MM.1S (cell line): Measurements from ENCODE around the gene SVOP.

Experiments
- DNase-seq: peaks from one replicate; pipeline ENCODE4 v3.0.0-alpha.2; 2015
- H2AFZ ChIP-seq: fragments of 300-600 bp; sonication (generic); 2 replicates; pipeline ENCODE4 v1.6.0; 2016; ENCODE audit warnings: antibody characterized with exemption, low read length
- H3F3A ChIP-seq: fragments of 300-600 bp; sonication (generic); 2 replicates; pipeline ENCODE4 v1.6.1; 2016; ENCODE audit warnings: mild to moderate bottlenecking, antibody characterized with exemption, low read length, moderate library complexity, mixed read lengths; ENCODE audit not compliant: insufficient read depth
- H3K27ac ChIP-seq: fragments of 300-600 bp; sonication (generic); 2 replicates; pipeline ENCODE4 v1.5.1; 2016; ENCODE audit warnings: mild to moderate bottlenecking, low read length
- H3K27me3 ChIP-seq: fragments of 300-600 bp; sonication (generic); replicated peaks from 2 replicates; pipeline ENCODE4 v1.6.0; 2016; ENCODE audit warnings: low read length; ENCODE audit not compliant: insufficient read depth
- H3K36me3 ChIP-seq: fragments of 300-600 bp; sonication (generic); replicated peaks from 2 replicates; pipeline ENCODE4 v1.6.1; 2016; ENCODE audit warnings: mild to moderate bottlenecking, low read length, mixed read lengths; ENCODE audit not compliant: insufficient read depth
- H3K4me1 ChIP-seq: fragments of 300-600 bp; sonication (generic); 2 replicates; pipeline ENCODE4 v1.6.1; 2016; ENCODE audit warnings: low read length, mixed read lengths
- H3K4me2 ChIP-seq: fragments of 300-600 bp; sonication (generic); 2 replicates; pipeline ENCODE4 v1.6.0; 2016; ENCODE audit warnings: low read depth, low read length
- H3K4me3 ChIP-seq: fragments of 300-600 bp; sonication (generic); 2 replicates; pipeline ENCODE4 v1.5.1; 2016; ENCODE audit warnings: low read length, mixed read lengths
- H3K79me2 ChIP-seq: fragments of 300-600 bp; sonication (generic); 2 replicates; pipeline ENCODE4 v1.6.1; 2016; ENCODE audit warnings: mixed run types, low read length, mixed read lengths
- H3K9ac ChIP-seq: fragments of 300-600 bp; sonication (generic); 2 replicates; pipeline ENCODE4 v1.6.1; 2016; ENCODE audit warnings: low read length, mixed read lengths
- H3K9me2 ChIP-seq: fragments of 300-600 bp; sonication (generic); replicated peaks from 2 replicates; pipeline ENCODE4 v1.6.1; 2016; ENCODE audit warnings: mild to moderate bottlenecking, low read length, mixed read lengths; ENCODE audit not compliant: insufficient read depth
- H3K9me3 ChIP-seq: fragments of 300-600 bp; sonication (generic); replicated peaks from 2 replicates; pipeline ENCODE4 v1.6.1; 2016; ENCODE audit warnings: mild to moderate bottlenecking, low read length, mixed read lengths; ENCODE audit not compliant: insufficient read depth
- H4K20me1 ChIP-seq: fragments of 300-600 bp; sonication (generic); 2 replicates; pipeline ENCODE4 v1.6.1; 2016; ENCODE audit warnings: mild to moderate bottlenecking, low read length, moderate library complexity, mixed read lengths; ENCODE audit not compliant: insufficient read depth
- CTCF ChIP-seq: fragments of 300-600 bp; sonication (generic); IDR thresholded peaks from 2 replicates; pipeline ENCODE4 v1.5.1; 2016; ENCODE audit warnings: antibody characterized with exemption, low read length, mixed read lengths
- EZH2 ChIP-seq: fragments of 300-600 bp; sonication (generic); optimal IDR thresholded peaks from 2 replicates; pipeline ENCODE3; 2017; ENCODE audit warnings: low read depth, mild to moderate bottlenecking, antibody characterized with exemption, low read length, mixed read lengths
- EZH2phosphoT487 ChIP-seq: fragments of 300-600 bp; sonication (generic); IDR thresholded peaks from 2 replicates; pipeline ENCODE4 v1.6.1; 2018; ENCODE audit warnings: antibody characterized with exemption, low read length

Gene SVOP

GRCh38 chr12:109065154-109065852, 44.4 kb upstream of the SVOP start:
- H2AFZ ChIP-seq = no peak overlapping the region
- H3K9ac ChIP-seq = no peak overlapping the region
- H3K27me3 ChIP-seq = no peaks in the 10 kb centered on the region
- H3K4me1 ChIP-seq = no peaks in the 10 kb centered on the region
- no peaks in the 10 kb centered on the region for H3K79me2 ChIP-seq
- no peak for DNase-seq
- H3K36me3 ChIP-seq = no peaks in the 10 kb centered on the region
- no peak overlapping the region for H3K27ac ChIP-seq
- H3K9me3 ChIP-seq = no peaks in the 10 kb centered on the region
- no peaks in the 10 kb centered on the region for H3F3A ChIP-seq
- H3K4me3 ChIP-seq = no peak overlapping the region
- TF ChIP-seq EZH2phosphoT487 (no peak), CTCF (no peak), EZH2 (no peak)
- H3K9me2 ChIP-seq = no peaks in the 10 kb centered on the region
- H3K4me2 ChIP-seq = no peak overlapping the region
- H4K20me1 ChIP-seq = no peaks in the 10 kb centered on the region

GRCh38 chr12:109064143-109064542, 43.3 kb upstream of the SVOP start:
- Histone ChIP-seq H3K4me2 (no peak overlapping the region), H3K4me1 (no peaks in the 10 kb centered on the region), H2AFZ (no peak overlapping the region), H3K27me3 (no peaks in the 10 kb centered on the region), H3F3A (no peaks in the 10 kb centered on the region), H3K79me2 (no peaks in the 10 kb centered on the region), H3K9me2 (no peaks in the 10 kb centered on the region), H3K4me3 (no peak overlapping the region), H3K9ac (no peak overlapping the region), H3K9me3 (no peaks in the 10 kb centered on the region), H3K27ac (no peak overlapping the region), H4K20me1 (no peaks in the 10 kb centered on the region), H3K36me3 (no peaks in the 10 kb centered on the region)
- no peak for DNase-seq
- no peak for TF ChIP-seq CTCF
- TF ChIP-seq EZH2phosphoT487 = no peak
- no peak for TF ChIP-seq EZH2

GRCh38 chr12:109058773-109059172, 37.9 kb upstream of the SVOP start:
- Histone ChIP-seq H3K9me3 (no peaks in the 10 kb centered on the region), H3K4me3 (no peak overlapping the region), H3K4me2 (no peak overlapping the region), H3K79me2 (peaks cover 8% of the 10 kb centered on the region), H3K27ac (no peak overlapping the region), H3K4me1 (peaks cover 5% of the 10 kb centered on the region), H3K27me3 (no peaks in the 10 kb centered on the region), H2AFZ (no peak overlapping the region), H4K20me1 (no peaks in the 10 kb centered on the region), H3K9me2 (no peaks in the 10 kb centered on the region), H3K36me3 (no peaks in the 10 kb centered on the region), H3F3A (peaks cover 10% of the 10 kb centered on the region), H3K9ac (no peak overlapping the region)
- DNase-seq = no peak
- TF ChIP-seq EZH2phosphoT487 = no peak
- TF ChIP-seq CTCF = no peak
- no peak for TF ChIP-seq EZH2
